HepG2 (cell line): ENCODE results near the gene AIF1. TPM values are rescaled to one million over a fixed set of nuclear protein-coding genes. Genes with fewer than 3 reads are reported as not detected.

Experiments
- AKAP8 ChIP-seq: sonication (generic); formaldehyde crosslinking; IDR thresholded peaks from 2 replicates; pipeline ENCODE4 v1.5.1; 2020; ENCODE audit warnings: mild to moderate bottlenecking, missing genetic modification reagents
- CBX1 ChIP-seq: IDR thresholded peaks from one replicate; pipeline ENCODE4 v1.6.1; 2016; ENCODE audit warnings: antibody characterized with exemption, low read depth
- CTCF ChIP-seq: sonication (generic); formaldehyde crosslinking; IDR thresholded peaks from 2 replicates; pipeline ENCODE4 v1.5.0; 2020; ENCODE audit warnings: mild to moderate bottlenecking, missing genetic modification reagents, moderate library complexity
- E2F1 ChIP-seq: sonication (generic); formaldehyde crosslinking; IDR thresholded peaks from 2 replicates; pipeline ENCODE4 v1.5.0; 2020; ENCODE audit warnings: missing genetic modification reagents
- GLI4 ChIP-seq: sonication (generic); formaldehyde crosslinking; IDR thresholded peaks from 2 replicates; pipeline ENCODE4 v1.5.1; 2020; ENCODE audit warnings: missing genetic modification reagents, mild to moderate bottlenecking, moderate library complexity, borderline replicate concordance
- GTF3A ChIP-seq: sonication (generic); formaldehyde crosslinking; conservative IDR thresholded peaks from 2 replicates; pipeline ENCODE4 v1.4.0; 2020; ENCODE audit warnings: mild to moderate bottlenecking, missing genetic modification reagents
- HNF4G ChIP-seq, 2 experiments: sonication (generic) in 1 of 2; formaldehyde crosslinking in 1 of 2; IDR thresholded peaks; 2 replicates each; pipeline versions ENCODE4 v1.4.0 to v1.6.1; 2011 to 2020; ENCODE audit warnings: borderline replicate concordance in 2 of 2, low read depth in 2 of 2, mild to moderate bottlenecking in 2 of 2, low read length in 1 of 2, missing genetic modification reagents in 1 of 2, moderate library complexity in 1 of 2
- KDM5B ChIP-seq: sonication (generic); formaldehyde crosslinking; IDR thresholded peaks from 2 replicates; pipeline ENCODE4 v1.4.0; 2020; ENCODE audit warnings: missing genetic modification reagents, mild to moderate bottlenecking, borderline replicate concordance
- MAF1 ChIP-seq: sonication (generic); formaldehyde crosslinking; IDR thresholded peaks from 2 replicates; pipeline ENCODE4 v1.5.0; 2020; ENCODE audit warnings: missing genetic modification reagents, borderline replicate concordance
- MYNN ChIP-seq: sonication (generic); formaldehyde crosslinking; IDR thresholded peaks from 2 replicates; pipeline ENCODE4 v1.4.0; 2020; ENCODE audit warnings: mild to moderate bottlenecking, low read depth, missing genetic modification reagents
- NFATC3 ChIP-seq: sonication (generic); formaldehyde crosslinking; IDR thresholded peaks from 2 replicates; pipeline ENCODE4 v1.5.1; 2020; ENCODE audit warnings: mild to moderate bottlenecking, missing genetic modification reagents
- POGK ChIP-seq: sonication (generic); formaldehyde crosslinking; conservative IDR thresholded peaks from 2 replicates; pipeline ENCODE4 v1.8.0; 2022; ENCODE audit warnings: mild to moderate bottlenecking, moderate library complexity, missing genetic modification reagents
- SNAI1 ChIP-seq: sonication (generic); formaldehyde crosslinking; IDR thresholded peaks from 2 replicates; pipeline ENCODE4 v1.5.0; 2020; ENCODE audit warnings: mild to moderate bottlenecking, missing genetic modification reagents, borderline replicate concordance
- TCF7L2 ChIP-seq: IDR thresholded peaks from 2 replicates; pipeline ENCODE4 v1.6.1; 2011; ENCODE audit warnings: mild to moderate bottlenecking, low read depth, low read length, moderate library complexity
- THAP11 ChIP-seq: IDR thresholded peaks from 2 replicates; pipeline ENCODE4 v1.6.1; 2016; ENCODE audit warnings: missing biosample characterization, missing genetic modification reagents
- ZKSCAN1 ChIP-seq: fragments of 150-350 bp; IDR thresholded peaks from 2 replicates; pipeline ENCODE4 v1.6.1; 2014; ENCODE audit warnings: low read length
- ZNF10 ChIP-seq: sonication (generic); formaldehyde crosslinking; IDR thresholded peaks from 2 replicates; pipeline ENCODE4 v1.4.0; 2020; ENCODE audit warnings: mild to moderate bottlenecking, low read depth, missing genetic modification reagents, borderline replicate concordance
- ZNF230 ChIP-seq: sonication (generic); formaldehyde crosslinking; IDR thresholded peaks from 2 replicates; pipeline ENCODE4 v1.4.0; 2020; ENCODE audit warnings: mild to moderate bottlenecking, missing genetic modification reagents
- ZNF382 ChIP-seq: sonication (generic); formaldehyde crosslinking; IDR thresholded peaks from 2 replicates; pipeline ENCODE4 v1.5.0; 2020; ENCODE audit warnings: missing genetic modification reagents, mild to moderate bottlenecking, borderline replicate concordance
- ZNF607 ChIP-seq: sonication (generic); formaldehyde crosslinking; IDR thresholded peaks from 2 replicates; pipeline ENCODE4 v1.5.1; 2020; ENCODE audit warnings: missing genetic modification reagents, mild to moderate bottlenecking, borderline replicate concordance
- polyA plus RNA-seq, 8 experiments: library from polyadenylated mRNA; depleted of rRNA in 3 of 8; stranded (reverse) in 7 of 8; unstranded in 1 of 8; fragments of >200 nt; fragmentation: Illumina TruSeq in 4 of 8; extraction: Trizol in 4 of 8; gene quantifications; 2 replicates each; pipeline versions ENCODE4 v1.2.1 to v1.2.3, GENCODE V29; 2011 to 2016; ENCODE audit warnings: low read depth in 4 of 8, missing spikeins in 1 of 8, mixed read lengths in 1 of 8; ENCODE audit not compliant: insufficient read depth in 1 of 8
- total RNA-seq, 5 experiments: library from RNA; depleted of rRNA; stranded (reverse); fragments of >200 nt; fragmentation: Illumina TruSeq; extraction: Trizol; gene quantifications; 2 replicates each; pipeline ENCODE4 v1.2.3, GENCODE V29; 2016; ENCODE audit warnings: low read depth in 1 of 5
- TF ChIP-seq, protein P1 (sequence below): sonication (generic); formaldehyde crosslinking; IDR thresholded peaks from 2 replicates; pipeline ENCODE4 v1.4.0; 2020; ENCODE audit warnings: low read depth, mild to moderate bottlenecking, missing genetic modification reagents
- TF ChIP-seq, protein P2 (sequence below): fragments of 450-650 bp; IDR thresholded peaks from 2 replicates; pipeline ENCODE4 v1.6.1; 2017

The AIF1 gene
- total and polyA plus RNA-seq, 2 of the 13 experiments (the other 11 are each of a cell fraction or from before 2014, with no cell fraction given), result 1.5 TPM; not detected in 1

DNA sequence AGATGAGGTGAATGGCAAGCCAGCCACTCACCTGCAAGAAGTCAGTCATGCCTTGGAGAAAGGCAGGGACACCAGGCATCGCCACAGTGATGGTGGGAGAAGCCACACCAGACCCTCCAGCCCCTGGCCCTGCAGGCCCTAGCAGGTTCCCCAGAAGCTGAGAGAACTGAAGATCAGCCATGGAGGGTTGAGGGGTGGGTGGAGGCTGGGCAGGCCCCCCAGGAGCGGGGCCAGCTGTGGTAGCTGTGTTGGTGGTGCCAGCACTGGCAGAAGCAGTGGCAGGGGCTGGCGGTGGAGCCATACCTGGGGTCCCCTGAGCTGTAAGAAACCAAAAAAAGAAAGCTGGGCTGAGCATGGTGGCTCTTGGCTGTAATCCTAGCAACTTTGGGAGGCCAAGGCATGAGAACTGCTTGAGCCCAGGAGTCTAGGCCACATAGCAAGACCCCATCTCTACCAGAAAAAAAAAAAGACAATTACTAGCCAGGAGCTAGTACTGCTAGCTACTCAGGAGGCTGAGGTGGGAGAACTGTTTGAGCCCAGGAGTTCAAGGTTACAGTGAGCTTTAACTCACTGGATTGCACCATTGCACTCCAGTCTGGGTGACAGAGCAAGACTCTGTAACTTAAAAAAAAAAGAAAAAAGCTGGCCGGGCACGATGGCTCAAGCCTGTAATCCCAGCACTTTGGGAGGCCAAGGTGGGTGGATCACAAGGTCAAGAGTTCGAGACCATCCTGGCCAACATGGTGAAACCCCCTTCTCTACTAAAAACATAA lies 27.9 kb downstream of the AIF1 start (continued):
- TF ChIP-seq E2F1 (CRISPR knock-in tag), result no peak
- no peak for TF ChIP-seq AKAP8 (CRISPR knock-in tag)
- TF ChIP-seq ZNF230 (CRISPR knock-in tag), result no peak
- TF ChIP-seq SNAI1 (CRISPR knock-in tag), result no peak
- peak; percentile 32; the same call in 1 of the 2 replicates for TF ChIP-seq THAP11
- peak; percentile 20; the same call in 1 of the 2 replicates for TF ChIP-seq HNF4G (IDR thresholded peaks at IDR 0.05; ENCODE audit: borderline replicate concordance, low read depth, low read length)
- no peak for TF ChIP-seq HNF4G (CRISPR knock-in tag; IDR thresholded peaks at IDR 0.05; ENCODE audit: borderline replicate concordance, low read depth)
- no peak for TF ChIP-seq ZNF607 (CRISPR knock-in tag)
- TF ChIP-seq KDM5B (CRISPR knock-in tag), result 0 out of 2 replicates have a peak, but pooled peaks have one; percentile 24
- TF ChIP-seq CBX1, result no peak
- TF ChIP-seq ZKSCAN1, result no peak
- no peak for TF ChIP-seq CTCF (CRISPR knock-in tag)
- no peak for TF ChIP-seq POGK (CRISPR knock-in tag)
- no peak for TF ChIP-seq ZNF10
- TF ChIP-seq MYNN (CRISPR knock-in tag), result no peak
- TF ChIP-seq MAF1, result no peak
- TF ChIP-seq, protein P1, sequence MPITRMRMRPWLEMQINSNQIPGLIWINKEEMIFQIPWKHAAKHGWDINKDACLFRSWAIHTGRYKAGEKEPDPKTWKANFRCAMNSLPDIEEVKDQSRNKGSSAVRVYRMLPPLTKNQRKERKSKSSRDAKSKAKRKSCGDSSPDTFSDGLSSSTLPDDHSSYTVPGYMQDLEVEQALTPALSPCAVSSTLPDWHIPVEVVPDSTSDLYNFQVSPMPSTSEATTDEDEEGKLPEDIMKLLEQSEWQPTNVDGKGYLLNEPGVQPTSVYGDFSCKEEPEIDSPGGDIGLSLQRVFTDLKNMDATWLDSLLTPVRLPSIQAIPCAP (CRISPR knock-in tag), result no peak
- no peak for TF ChIP-seq TCF7L2
- no peak for TF ChIP-seq NFATC3
- TF ChIP-seq GLI4 (CRISPR knock-in tag), result no peak
- no peak for TF ChIP-seq GTF3A (CRISPR knock-in tag)
- TF ChIP-seq ZNF382, result no peak
- TF ChIP-seq, protein P2, sequence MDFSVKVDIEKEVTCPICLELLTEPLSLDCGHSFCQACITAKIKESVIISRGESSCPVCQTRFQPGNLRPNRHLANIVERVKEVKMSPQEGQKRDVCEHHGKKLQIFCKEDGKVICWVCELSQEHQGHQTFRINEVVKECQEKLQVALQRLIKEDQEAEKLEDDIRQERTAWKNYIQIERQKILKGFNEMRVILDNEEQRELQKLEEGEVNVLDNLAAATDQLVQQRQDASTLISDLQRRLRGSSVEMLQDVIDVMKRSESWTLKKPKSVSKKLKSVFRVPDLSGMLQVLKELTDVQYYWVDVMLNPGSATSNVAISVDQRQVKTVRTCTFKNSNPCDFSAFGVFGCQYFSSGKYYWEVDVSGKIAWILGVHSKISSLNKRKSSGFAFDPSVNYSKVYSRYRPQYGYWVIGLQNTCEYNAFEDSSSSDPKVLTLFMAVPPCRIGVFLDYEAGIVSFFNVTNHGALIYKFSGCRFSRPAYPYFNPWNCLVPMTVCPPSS, result no peak
